IMR-90 (cell line): ENCODE results near the gene NKX1-1. TPM values are rescaled to one million over a fixed set of nuclear protein-coding genes. Genes with fewer than 3 reads are reported as not detected.

ENCODE experiments used
- ATAC-seq: fragments of 200-7000 bp; cut with Tn5 transposase; 2 replicates; pipeline ENCODE4 v1.9.1; 2020; ENCODE audit warnings: low read depth, mild to moderate bottlenecking, moderate library complexity
- BruUV-seq: library from RNA; stranded (reverse); fragments of 400-500 nt; replicated peaks from 2 replicates; lab custom pipeline; 2021; lab: Mats Ljungman, UMichigan
- CTCF ChIA-PET: fragments of 300-600 bp; formaldehyde crosslinking; extraction: SDS; loops from one replicate; lab custom pipeline; 2021; ENCODE audit warnings: antibody characterized with exemption; lab: Yijun Ruan, JAX
- POLR2A ChIA-PET: fragments of 300-600 bp; sonication (Branson Sonifier 250); formaldehyde crosslinking; loops from one replicate; lab custom pipeline; 2022; ENCODE audit warnings: antibody characterized with exemption; ENCODE audit not compliant: unreplicated experiment; lab: Charles Lee
- DNase-seq: peaks from one replicate; pipeline ENCODE4 v3.0.0; 2013
- H2AFZ ChIP-seq: replicated peaks from 2 replicates; pipeline ENCODE3; 2013; ENCODE audit warnings: low read length, mild to moderate bottlenecking; ENCODE audit not compliant: poor library complexity
- H2AK5ac ChIP-seq: 2 replicates; pipeline ENCODE4 v1.6.1; 2013; ENCODE audit warnings: low read depth, low read length, inconsistent platforms
- H2AK9ac ChIP-seq: replicated peaks from 2 replicates; pipeline ENCODE3; 2013; ENCODE audit warnings: mild to moderate bottlenecking, low read depth, low read length, moderate library complexity; ENCODE audit not compliant: poor library complexity
- H2BK120ac ChIP-seq: 2 replicates; pipeline ENCODE4 v1.6.1; 2013; ENCODE audit warnings: low read depth, low read length, inconsistent platforms
- H2BK15ac ChIP-seq: 3 replicates; pipeline ENCODE4 v1.6.1; 2013; ENCODE audit warnings: low read depth, low read length, inconsistent platforms
- H2BK20ac ChIP-seq: 2 replicates; pipeline ENCODE4 v1.6.1; 2013; ENCODE audit warnings: low read depth, mild to moderate bottlenecking, inconsistent platforms, low read length, moderate library complexity
- H2BK5ac ChIP-seq: 2 replicates; pipeline ENCODE4 v1.6.1; 2013; ENCODE audit warnings: mild to moderate bottlenecking, low read depth, low read length, inconsistent platforms; ENCODE audit not compliant: poor library complexity, severe bottlenecking
- H3K14ac ChIP-seq: replicated peaks from 2 replicates; pipeline ENCODE4 v1.6.1; 2013; ENCODE audit warnings: low read depth, low read length, inconsistent platforms
- H3K18ac ChIP-seq: 2 replicates; pipeline ENCODE4 v1.6.1; 2013; ENCODE audit warnings: low read depth, low read length, control low read depth
- H3K23ac ChIP-seq: 2 replicates; pipeline ENCODE4 v1.6.1; 2013; ENCODE audit warnings: low read depth, low read length, inconsistent platforms
- H3K27ac ChIP-seq: 2 replicates; pipeline ENCODE4 v1.5.1; 2013; ENCODE audit warnings: mild to moderate bottlenecking, control low read depth, low read length; ENCODE audit not compliant: insufficient read depth
- H3K27me3 ChIP-seq: 2 replicates; pipeline ENCODE4 v1.6.1; 2013; ENCODE audit warnings: low read length; ENCODE audit not compliant: control insufficient read depth, insufficient read depth
- H3K36me3 ChIP-seq: 2 replicates; pipeline ENCODE4 v1.6.1; 2013; ENCODE audit warnings: low read length, mixed read lengths; ENCODE audit not compliant: control insufficient read depth, insufficient read depth
- H3K4ac ChIP-seq: 2 replicates; pipeline ENCODE4 v1.6.1; 2013; ENCODE audit warnings: low read depth, low read length, inconsistent platforms
- H3K4me1 ChIP-seq: 2 replicates; pipeline ENCODE4 v1.6.1; 2013; ENCODE audit warnings: low read length, mixed read lengths; ENCODE audit not compliant: control insufficient read depth, insufficient read depth
- H3K4me2 ChIP-seq: 2 replicates; pipeline ENCODE4 v1.6.1; 2013; ENCODE audit warnings: low read depth, mild to moderate bottlenecking, control low read depth, low read length, moderate library complexity
- H3K4me3 ChIP-seq: 2 replicates; pipeline ENCODE4 v1.5.1; 2013; ENCODE audit warnings: low read depth, mild to moderate bottlenecking, control low read depth, low read length, moderate library complexity; ENCODE audit not compliant: insufficient read depth
- H3K56ac ChIP-seq: 2 replicates; pipeline ENCODE4 v1.6.1; 2013; ENCODE audit warnings: low read length, inconsistent platforms; ENCODE audit not compliant: insufficient read depth; ENCODE audit errors: extremely low read depth
- H3K79me1 ChIP-seq, 2 experiments: 2 replicates each; pipeline ENCODE4 v1.6.1; 2013; ENCODE audit warnings: low read length in 2 of 2, inconsistent platforms in 1 of 2, low read depth in 1 of 2
- H3K9ac ChIP-seq: 2 replicates; pipeline ENCODE4 v1.6.1; 2013; ENCODE audit warnings: low read depth, low read length, control low read depth
- H3K9me1 ChIP-seq: 2 replicates; pipeline ENCODE4 v1.6.1; 2013; ENCODE audit warnings: low read length, inconsistent platforms; ENCODE audit not compliant: insufficient read depth
- H3K9me3 ChIP-seq: 2 replicates; pipeline ENCODE4 v1.6.1; 2013; ENCODE audit warnings: low read length; ENCODE audit not compliant: control insufficient read depth, insufficient read depth
- H4K20me1 ChIP-seq: 2 replicates; pipeline ENCODE4 v1.6.1; 2013; ENCODE audit warnings: low read length, inconsistent platforms; ENCODE audit not compliant: insufficient read depth
- H4K5ac ChIP-seq: 2 replicates; pipeline ENCODE4 v1.6.1; 2013; ENCODE audit warnings: mild to moderate bottlenecking, low read depth, low read length, control low read depth
- H4K8ac ChIP-seq, 2 experiments: 2 replicates each; pipeline ENCODE4 v1.6.1; 2013; ENCODE audit warnings: low read depth in 2 of 2, low read length in 2 of 2, control low read depth in 1 of 2, inconsistent platforms in 1 of 2
- H4K91ac ChIP-seq: 2 replicates; pipeline ENCODE4 v1.6.1; 2013; ENCODE audit warnings: low read depth, low read length, inconsistent platforms; ENCODE audit not compliant: insufficient read depth
- CHD1 ChIP-seq: IDR thresholded peaks from 2 replicates; pipeline ENCODE4 v1.6.1; 2012; ENCODE audit warnings: low read depth, low read length, improper control_type of control experiment
- CTCF ChIP-seq: conservative IDR thresholded peaks from 2 replicates; pipeline ENCODE4 v1.5.1; 2012; ENCODE audit warnings: mild to moderate bottlenecking, low read depth, low read length, improper control_type of control experiment
- MAFK ChIP-seq: IDR thresholded peaks from 2 replicates; pipeline ENCODE4 v1.6.1; 2012; ENCODE audit warnings: low read depth, low read length, improper control_type of control experiment
- USF2 ChIP-seq: fragments of 150-350 bp; IDR thresholded peaks from 2 replicates; pipeline ENCODE4 v1.6.1; 2017; ENCODE audit warnings: mild to moderate bottlenecking, antibody characterized with exemption, low read length, low read depth
- WGBS, 2 experiments: methylation state at CpG; one replicate each; pipeline versions ENCODE4 v1.1.5 to v1.1.7; 2013; ENCODE audit warnings: missing lambda C conversion rate in 2 of 2; ENCODE audit not compliant: insufficient read length in 1 of 2; ENCODE audit errors: extremely low coverage in 2 of 2; 5-methylcytosine and 5-hydroxymethylcytosine counted together
- dilution Hi-C: fragments of 300-500 bp; cut with HindIII; formaldehyde crosslinking; loops from one replicate; pipeline ENCODE4 v1.14.3; 2018; ENCODE audit warnings: low sequenced_read_pairs; ENCODE audit not compliant: unreplicated experiment
- in situ Hi-C: fragments of 300-500 bp; cut with MboI; formaldehyde crosslinking; loops from 3 replicates; pipeline ENCODE4 v1.14.3; 2019; ENCODE audit warnings: low sequenced_read_pairs, inconsistent platforms, mixed read lengths
- intact Hi-C: fragments of 100-400 bp; cut with micrococcal nuclease; formaldehyde crosslinking; loops from 2 replicates; pipeline ENCODE4 v1.10.0; 2022
- polyA plus RNA-seq, 3 experiments: library from polyadenylated mRNA; depleted of rRNA; stranded (reverse); fragments of >200 nt; gene quantifications; 2 replicates each; pipeline ENCODE4 v1.2.3, GENCODE V29; 2012; ENCODE audit warnings: low replicate concordance in 1 of 3
- total RNA-seq: library from RNA; depleted of rRNA; stranded (reverse); fragments of >200 nt; gene quantifications from 2 replicates; pipeline ENCODE4 v1.2.3, GENCODE V29; 2012

NKX1-1 gene
- total and polyA plus RNA-seq, 2 of the 4 experiments (the other 2 are of a cell fraction): not detected

- ATAC-seq: no peak
- Histone ChIP-seq H3K23ac (no peak overlapping the region), H4K20me1 (no peaks in the 10 kb centered on the region), H3K14ac (no peak overlapping the region), H4K91ac (no peak overlapping the region), H2BK120ac (no peak overlapping the region), H3K9me3 (no peaks in the 10 kb centered on the region), H3K4me1 (no peaks in the 10 kb centered on the region), H3K18ac (no peak overlapping the region), H3K36me3 (no peaks in the 10 kb centered on the region), H4K8ac (no peak overlapping the region), H2BK20ac (no peak overlapping the region), H2AK5ac (no peak overlapping the region), H3K4me3 (no peak overlapping the region), H3K9me1 (no peaks in the 10 kb centered on the region), H3K27ac (no peak overlapping the region), H3K4me2 (no peak overlapping the region), H2AK9ac (no peak overlapping the region), H3K27me3 (peaks cover 71% of the 10 kb centered on the region), H3K9ac (no peak overlapping the region), H2BK15ac (no peak overlapping the region), H2AFZ (no peak overlapping the region), H2BK5ac (no peak overlapping the region), H3K4ac (no peak overlapping the region), H3K79me1 (no peaks in the 10 kb centered on the region), H4K5ac (no peak overlapping the region), H3K56ac (no peak overlapping the region)
- CTCF ChIA-PET: no interaction called here
- no TSS peak for BruUV-seq
- dilution Hi-C loops (no loop called here), in situ Hi-C loops (no loop called here), intact Hi-C loops (no loop called here)
- TF ChIP-seq MAFK (no peak), CTCF (no peak), USF2 (no peak), CHD1 (no peak)
- 3% methylated on average over 8 of the region's 22 CpGs; no CpG with 5 or more reads in 1 of the 2 experiments for WGBS, 2 experiments
- POLR2A ChIA-PET: no interaction called here
- DNase-seq: no peak
Observed at GRCh38 chr4:1408418-1408817, 2.2 kb upstream of the NKX1-1 start.
